Neural cell (in vitro differentiated cells): ENCODE data around the gene INPP5A.

Experiments used
- EZH2 ChIP-seq: fragments of 200-600, 300-800 bp; shearing (Covaris generic), sonication (generic); IDR thresholded peaks from 2 replicates; pipeline ENCODE4 v1.6.1; 2014; ENCODE audit warnings: antibody characterized with exemption, low read length, borderline replicate concordance, mild to moderate bottlenecking; ENCODE audit not compliant: insufficient read depth, poor library complexity, severe bottlenecking
- MXI1 ChIP-seq: fragments of 450-650 bp; conservative IDR thresholded peaks from 2 replicates; pipeline ENCODE4 v1.6.1; 2014; ENCODE audit warnings: antibody characterized with exemption, mild to moderate bottlenecking; ENCODE audit not compliant: poor library complexity, severe bottlenecking
- POLR2AphosphoS5 ChIP-seq: IDR thresholded peaks from 2 replicates; pipeline ENCODE4 v1.6.1; 2012
- TAF1 ChIP-seq: IDR thresholded peaks from 2 replicates; pipeline ENCODE4 v1.6.1; 2012; ENCODE audit warnings: low read depth
- TF ChIP-seq, protein P1 (sequence below): fragments of 450-650 bp; IDR thresholded peaks from 2 replicates; pipeline ENCODE4 v1.5.1; 2014; ENCODE audit warnings: antibody characterized with exemption, mild to moderate bottlenecking, moderate library complexity; ENCODE audit not compliant: poor library complexity, severe bottlenecking

DNA sequence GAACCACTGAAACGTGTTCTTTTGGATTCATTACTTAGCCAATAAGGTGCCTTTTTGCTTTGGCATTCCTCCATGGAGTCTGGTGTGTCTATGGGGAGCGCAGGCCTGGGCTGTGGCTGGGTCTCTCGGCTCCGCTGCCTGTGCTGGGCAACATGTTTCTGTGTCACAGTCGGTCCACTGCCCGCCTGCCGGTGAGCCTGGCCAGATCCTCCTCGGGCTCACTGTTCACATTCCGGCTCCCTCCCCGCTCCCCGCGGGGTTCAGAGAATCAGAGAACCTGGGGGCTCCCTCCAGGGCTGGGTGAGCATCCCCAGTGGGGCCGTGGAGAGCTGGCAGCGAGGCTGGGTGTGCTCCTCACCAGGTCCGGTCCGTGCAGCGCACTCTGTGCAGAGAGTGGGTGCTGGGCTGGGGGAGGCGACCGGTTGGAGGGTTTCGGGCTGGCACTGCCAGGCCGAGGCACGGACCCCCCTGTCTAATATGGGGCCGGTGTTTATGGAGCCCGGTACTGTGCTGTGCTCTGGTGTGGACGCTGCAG lies 70.4 kb downstream of the INPP5A start:
- TF ChIP-seq POLR2AphosphoS5 (no peak), MXI1 (no peak), TAF1 (no peak), EZH2 (no peak)
- TF ChIP-seq, protein P1, sequence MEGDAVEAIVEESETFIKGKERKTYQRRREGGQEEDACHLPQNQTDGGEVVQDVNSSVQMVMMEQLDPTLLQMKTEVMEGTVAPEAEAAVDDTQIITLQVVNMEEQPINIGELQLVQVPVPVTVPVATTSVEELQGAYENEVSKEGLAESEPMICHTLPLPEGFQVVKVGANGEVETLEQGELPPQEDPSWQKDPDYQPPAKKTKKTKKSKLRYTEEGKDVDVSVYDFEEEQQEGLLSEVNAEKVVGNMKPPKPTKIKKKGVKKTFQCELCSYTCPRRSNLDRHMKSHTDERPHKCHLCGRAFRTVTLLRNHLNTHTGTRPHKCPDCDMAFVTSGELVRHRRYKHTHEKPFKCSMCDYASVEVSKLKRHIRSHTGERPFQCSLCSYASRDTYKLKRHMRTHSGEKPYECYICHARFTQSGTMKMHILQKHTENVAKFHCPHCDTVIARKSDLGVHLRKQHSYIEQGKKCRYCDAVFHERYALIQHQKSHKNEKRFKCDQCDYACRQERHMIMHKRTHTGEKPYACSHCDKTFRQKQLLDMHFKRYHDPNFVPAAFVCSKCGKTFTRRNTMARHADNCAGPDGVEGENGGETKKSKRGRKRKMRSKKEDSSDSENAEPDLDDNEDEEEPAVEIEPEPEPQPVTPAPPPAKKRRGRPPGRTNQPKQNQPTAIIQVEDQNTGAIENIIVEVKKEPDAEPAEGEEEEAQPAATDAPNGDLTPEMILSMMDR, result no peak
